Activated CD8-positive, alpha-beta memory T cell treated with anti-CD3 and anti-CD28 coated beads, Interleukin-2, amount 50 U/mL, for 1 hour (primary cell): ENCODE data around the gene KLHDC10.
"Not testable (repeated sequence)": the region's sequence is repeated elsewhere in the genome, so short reads cannot be mapped to it uniquely, and the experiment has no call there.

Experiments
- DNase-seq: peaks from one replicate; pipeline ENCODE4 v3.0.0-alpha.2; 2020; ENCODE audit errors: extremely low read depth

Gene KLHDC10

GRCh38 chr7:130118294-130118693, 48.0 kb downstream of the KLHDC10 start:
- no peak for DNase-seq

DNA sequence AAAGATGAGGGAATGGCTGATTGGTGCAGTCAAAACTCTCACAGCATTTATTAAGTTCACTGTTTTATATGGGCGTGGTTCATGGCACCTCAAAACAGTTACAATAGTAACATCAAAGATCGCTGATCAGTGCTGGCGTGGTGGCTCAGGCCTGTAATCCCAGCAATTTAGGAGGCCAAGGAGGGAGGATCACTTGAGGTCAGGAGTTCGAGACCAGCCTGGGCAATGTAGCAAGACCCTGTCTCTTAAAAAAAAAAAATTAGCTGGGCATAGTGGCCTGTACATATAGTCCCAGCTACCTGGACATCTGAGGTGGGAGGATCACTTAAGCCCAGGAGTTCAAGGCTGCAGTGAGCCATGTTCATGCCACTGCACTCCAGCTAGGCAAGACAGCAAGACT, 48.5 kb downstream of the KLHDC10 start:
- no peak for DNase-seq

GRCh38 chr7:130123501-130123900, 53.2 kb downstream of the KLHDC10 start:
- no peak for DNase-seq

DNA sequence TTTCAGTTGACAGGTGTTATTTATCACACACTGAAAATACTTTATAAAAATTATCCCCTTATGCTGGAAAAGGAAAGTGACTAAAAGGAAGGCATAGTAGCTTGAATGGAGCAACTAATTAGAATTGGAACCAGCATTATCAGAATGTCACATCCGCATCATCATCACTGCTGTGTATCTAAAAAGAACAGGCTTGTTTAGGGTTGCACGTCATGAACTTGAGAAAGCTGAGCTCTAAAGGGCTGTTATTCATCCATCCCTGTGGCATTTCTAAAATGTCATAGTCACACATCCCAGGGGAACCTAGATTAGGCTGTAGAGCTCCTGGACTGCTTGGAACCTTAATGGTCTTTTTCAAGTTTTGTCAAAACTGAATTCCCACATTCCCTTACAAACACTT, 54.4 kb downstream of the KLHDC10 start:
- no peak for DNase-seq

DNA sequence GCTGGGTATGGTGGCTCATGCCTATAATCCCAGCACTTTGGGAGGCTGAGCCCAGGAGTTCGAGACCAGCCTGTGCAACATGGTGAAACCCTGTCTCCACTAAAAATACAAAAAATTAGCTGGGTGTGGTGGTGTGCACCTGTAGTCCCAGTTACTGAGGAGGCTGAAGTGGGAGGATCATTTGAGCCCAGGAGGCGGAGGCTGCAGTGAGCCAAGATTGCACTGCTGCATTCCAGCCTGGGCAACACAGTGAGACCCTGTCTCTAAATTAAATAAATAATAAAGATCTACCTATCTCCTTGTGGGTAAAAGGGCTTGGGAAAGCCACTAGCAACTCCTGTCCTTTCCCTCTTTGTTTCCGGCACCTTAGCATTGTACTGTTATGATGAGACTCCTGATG, 56.5 kb downstream of the KLHDC10 start:
- not testable (repeated sequence) for DNase-seq

- DNase-seq = no peak
These were observed 57.1 kb downstream of the KLHDC10 start for GRCh38 chr7:130127404-130127803.

DNA sequence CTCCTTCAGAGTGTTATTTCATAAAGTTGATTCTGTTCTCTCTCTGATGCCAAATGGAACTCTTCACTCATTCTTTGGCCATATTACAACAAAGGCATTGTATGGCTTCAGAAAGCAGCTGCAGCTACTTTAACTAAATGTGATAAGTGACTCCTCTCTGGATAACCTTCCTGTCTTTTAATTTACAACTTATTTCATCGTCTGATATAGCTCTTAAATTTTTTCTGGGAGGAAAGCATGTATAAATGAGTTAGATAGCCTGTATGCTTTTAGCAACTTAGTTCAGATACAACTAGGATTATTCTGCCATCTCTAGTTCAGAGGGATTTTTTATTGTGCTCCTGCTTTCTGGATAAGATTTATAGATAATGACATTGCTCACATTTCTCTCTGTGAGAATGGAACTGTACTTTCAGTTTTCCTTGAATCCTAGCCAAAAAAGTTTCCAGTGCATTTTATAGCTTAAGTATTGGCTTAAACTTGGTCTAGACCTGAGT, 57.5 kb downstream of the KLHDC10 start:
- no peak for DNase-seq

GRCh38 chr7:130129011-130129411, 58.7 kb downstream of the KLHDC10 start:
- no peak for DNase-seq

- no peak for DNase-seq
These were observed 61.0 kb downstream of the KLHDC10 start for GRCh38 chr7:130131191-130131834.

DNA sequence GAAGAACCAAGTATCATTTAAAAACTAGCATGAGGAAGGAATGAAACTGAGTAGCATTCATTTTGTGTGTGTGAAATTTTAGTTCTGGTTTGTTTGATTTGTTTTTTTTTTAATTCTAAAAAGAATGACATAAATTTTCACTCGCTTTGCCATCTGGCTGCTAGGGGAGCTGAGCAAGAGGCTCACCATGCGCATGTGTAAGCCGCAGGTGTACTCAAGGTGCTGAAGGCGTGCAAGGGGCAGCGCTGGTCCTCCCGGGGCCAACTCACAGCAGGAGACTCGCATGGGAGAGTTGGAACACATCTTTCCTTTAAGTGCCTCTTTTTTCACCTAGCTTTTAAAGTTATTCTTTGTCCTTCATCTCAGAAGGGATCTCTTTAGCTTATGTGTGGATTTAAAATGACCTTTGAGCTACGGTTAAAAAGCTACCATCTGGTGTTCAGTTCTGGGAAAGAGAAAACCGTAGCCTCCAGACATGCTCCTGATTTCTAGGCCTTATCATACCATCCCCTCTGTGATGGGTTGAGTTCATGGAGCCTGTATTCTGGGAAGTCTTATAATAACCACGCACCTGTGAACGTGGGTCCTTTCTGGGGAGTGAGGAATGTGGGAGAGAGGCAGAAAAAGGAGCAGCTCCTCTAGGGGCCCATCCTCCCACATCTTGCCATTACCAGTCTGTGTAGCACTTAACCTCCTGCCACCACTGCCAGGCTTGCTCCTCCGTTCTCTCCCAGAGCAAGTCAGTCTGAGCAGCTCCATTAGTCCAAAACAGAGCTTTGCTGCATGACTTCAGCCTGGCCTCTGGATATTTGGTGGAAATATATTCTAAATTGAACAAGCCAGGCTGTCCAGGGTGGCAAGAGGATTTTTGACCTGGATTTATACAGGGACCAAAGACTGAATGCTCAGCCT, 61.9 kb downstream of the KLHDC10 start:
- DNase-seq = no peak

- no peak for DNase-seq
These were observed 62.9 kb downstream of the KLHDC10 start for GRCh38 chr7:130133029-130133782.

- DNase-seq = no peak
These were observed 63.8 kb downstream of the KLHDC10 start for GRCh38 chr7:130134106-130134636.

DNA sequence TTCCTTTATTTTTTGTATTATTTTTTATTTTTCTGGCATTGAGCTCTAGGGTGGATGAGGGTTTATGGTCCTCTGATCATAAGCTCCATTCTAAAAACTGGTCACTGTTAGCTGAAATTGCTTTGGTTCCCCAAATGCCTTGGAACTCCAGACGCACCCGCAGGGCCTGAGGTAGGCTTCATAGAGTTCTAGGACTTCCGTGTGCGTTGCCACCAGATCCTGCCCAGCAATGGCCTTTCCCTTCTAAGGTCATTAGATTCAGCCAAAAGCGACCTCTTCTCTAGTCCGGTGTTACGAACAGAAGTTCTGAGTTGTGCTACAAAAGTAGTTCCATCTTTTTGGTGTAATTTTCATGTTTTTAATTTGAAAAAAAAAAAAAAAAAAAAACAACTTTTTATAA, 64.4 kb downstream of the KLHDC10 start:
- no peak for DNase-seq

- no peak for DNase-seq
These were observed 65.2 kb downstream of the KLHDC10 start for GRCh38 chr7:130135208-130136205.

DNA sequence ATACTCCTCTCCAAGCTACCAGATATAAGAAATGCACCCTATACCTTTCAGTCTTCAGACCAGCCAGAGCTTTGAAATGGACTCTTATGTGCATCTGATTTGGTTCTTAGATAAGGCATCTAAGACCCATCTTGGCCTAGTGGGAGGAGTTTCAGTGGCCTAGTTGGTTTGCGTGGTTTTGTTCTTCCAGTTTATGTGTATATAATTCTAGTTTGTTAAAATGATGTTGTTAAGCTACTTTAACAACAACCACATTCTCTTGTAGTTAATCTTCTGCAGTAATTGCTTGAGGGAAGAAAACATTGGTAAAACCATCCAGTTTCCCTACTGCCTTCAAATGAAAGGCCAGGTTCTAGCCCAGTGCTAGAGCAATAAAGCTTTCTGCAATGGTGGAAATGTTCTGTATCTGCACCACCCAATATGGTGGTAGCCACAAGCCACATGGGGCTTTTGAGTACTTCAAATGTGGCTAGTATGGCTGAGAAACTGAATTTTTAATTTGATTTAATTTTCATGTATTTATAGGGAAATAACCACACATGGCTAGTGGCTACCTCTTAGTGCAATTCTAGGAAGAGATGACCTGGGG, 66.3 kb downstream of the KLHDC10 start:
- no peak for DNase-seq

DNA sequence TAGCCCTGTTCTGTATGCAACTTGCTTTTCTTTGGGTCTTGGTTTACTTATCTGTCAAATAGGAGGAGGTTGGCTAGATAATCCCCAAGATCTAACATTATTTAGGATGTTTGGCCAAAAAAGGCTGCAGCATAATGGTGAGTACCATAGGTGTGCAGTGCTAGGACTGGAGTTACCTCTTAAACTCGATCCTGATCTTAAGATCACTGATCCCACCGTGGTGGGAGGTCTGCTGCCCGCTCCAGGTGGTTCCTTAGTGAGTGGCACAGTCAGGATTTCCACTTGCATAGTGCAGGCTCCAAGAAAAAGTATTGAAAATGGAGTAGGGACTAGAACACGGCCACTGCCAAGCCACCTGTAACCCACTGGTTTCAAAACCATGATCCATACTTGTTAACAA, 66.9 kb downstream of the KLHDC10 start:
- DNase-seq = no peak

DNA sequence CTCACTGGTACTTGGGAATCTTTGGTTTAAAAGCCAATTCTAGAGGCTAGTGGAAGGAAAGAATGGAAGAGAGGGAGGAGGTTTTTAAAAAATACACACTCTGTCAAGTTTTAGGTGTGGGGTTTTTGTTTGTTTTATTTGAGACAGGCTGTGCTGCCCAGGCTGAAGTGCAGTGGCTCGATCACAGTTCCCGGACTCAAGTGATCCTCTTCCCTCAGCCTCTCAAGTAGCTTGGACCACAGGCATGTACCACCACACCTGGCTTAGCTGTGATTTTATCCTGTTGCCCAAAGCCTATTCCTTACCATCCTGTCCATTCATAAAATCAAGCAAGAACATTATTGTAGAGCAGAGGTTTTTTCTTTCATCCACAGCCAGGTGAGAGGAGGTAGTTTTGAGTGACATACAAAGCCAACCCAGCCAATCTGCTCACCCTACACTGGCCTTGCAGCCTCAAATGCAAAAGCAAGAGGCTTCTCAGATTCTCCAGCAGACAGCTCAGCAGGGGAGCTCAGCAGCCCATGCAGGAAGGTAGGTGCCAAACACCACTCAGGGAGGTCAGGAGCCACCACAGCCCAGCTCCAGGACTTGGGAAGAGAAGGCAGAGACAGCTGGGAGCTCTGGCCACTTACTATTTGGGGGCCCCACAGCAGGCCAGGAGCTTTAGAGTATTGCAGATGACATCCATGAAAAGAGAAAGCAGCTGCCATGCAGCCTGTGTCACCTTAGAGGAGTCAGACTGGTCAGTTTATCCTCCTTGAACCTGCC, 69.0 kb downstream of the KLHDC10 start:
- DNase-seq = no peak

DNA sequence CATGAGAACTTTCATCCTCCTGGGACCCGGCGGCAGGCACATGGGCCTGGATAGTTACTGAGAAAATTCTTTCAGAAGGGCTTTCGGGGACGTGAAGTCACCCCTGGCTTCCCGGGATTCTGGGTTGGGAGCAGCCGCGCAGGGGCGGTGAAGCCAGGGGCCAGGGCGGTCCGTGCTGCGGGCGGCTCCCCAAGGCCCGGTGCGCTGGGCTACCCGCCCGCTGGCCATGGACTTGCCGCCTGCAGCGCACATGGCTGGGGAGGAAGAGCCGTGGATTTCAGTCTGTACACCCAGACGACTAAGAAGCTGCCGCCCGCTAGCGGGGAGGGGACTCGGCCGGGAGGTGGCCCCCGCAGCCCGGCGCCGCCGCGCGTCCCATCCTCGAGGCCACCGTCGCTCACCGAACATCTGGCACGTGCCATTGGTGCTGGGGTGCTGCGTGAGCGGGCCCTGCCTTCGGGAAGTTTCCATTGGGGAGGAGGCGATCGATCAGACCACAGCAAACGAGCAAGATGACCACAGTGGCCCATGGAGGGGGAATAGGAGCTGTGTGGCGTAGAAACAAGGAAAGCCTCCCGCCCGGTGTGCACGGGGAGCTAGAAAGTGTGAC, 70.3 kb downstream of the KLHDC10 start:
- DNase-seq = no peak
